Fibroblast of villous mesenchyme (primary cell): ENCODE measurements around the gene ROR1. TPM values are rescaled to one million over a fixed set of nuclear protein-coding genes. Genes with fewer than 3 reads are reported as not detected.

Experiments
- DNase-seq: peaks from one replicate; pipeline ENCODE4 v3.0.0-alpha.2; 2010; ENCODE audit warnings: low read depth
- H3K4me3 ChIP-seq: 2 replicates; pipeline ENCODE4 v1.5.1; 2011; ENCODE audit warnings: low read depth, mild to moderate bottlenecking, low read length
- total RNA-seq: library from RNA; depleted of rRNA; stranded (reverse); fragments of >200 nt; gene quantifications from 2 replicates; pipeline ENCODE4 v1.2.3, GENCODE V29; 2012
- TF ChIP-seq, protein P1 (sequence below): IDR thresholded peaks from 2 replicates; pipeline ENCODE4 v1.5.1; 2012; ENCODE audit warnings: low read depth, mild to moderate bottlenecking, low read length; ENCODE audit not compliant: insufficient read depth

ROR1 gene
- total RNA-seq, result 8.6 and 10.3 TPM in 2 replicates

DNA sequence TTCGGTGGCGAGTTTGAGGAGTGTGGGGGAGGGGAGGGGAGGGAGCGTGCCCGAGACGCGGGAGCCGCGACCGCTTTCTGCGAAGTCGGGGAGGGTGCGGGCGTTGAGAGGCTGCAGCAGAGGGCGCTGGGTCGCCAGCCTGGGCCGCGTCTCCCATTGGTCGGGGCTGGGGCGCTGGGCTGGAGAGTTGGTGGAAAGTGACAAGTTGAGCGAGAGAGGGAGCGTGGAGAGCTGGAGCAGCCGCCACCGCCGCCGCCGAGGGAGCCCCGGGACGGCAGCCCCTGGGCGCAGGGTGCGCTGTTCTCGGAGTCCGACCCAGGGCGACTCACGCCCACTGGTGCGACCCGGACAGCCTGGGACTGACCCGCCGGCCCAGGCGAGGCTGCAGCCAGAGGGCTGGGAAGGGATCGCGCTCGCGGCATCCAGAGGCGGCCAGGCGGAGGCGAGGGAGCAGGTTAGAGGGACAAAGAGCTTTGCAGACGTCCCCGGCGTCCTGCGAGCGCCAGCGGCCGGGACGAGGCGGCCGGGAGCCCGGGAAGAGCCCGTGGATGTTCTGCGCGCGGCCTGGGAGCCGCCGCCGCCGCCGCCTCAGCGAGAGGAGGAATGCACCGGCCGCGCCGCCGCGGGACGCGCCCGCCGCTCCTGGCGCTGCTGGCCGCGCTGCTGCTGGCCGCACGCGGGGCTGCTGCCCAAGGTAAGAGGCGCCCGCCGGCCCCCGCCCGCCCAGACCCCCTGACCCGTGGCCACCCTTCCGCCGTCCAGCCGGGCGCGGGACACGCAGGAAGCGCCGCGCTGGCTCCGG is at the start of gene ROR1:
Gene ROR1, plus strand, starts transcription at position 203 of the 802 bp plus-strand sequence.
- peak; percentile 85 for DNase-seq
- TF ChIP-seq, protein P1, sequence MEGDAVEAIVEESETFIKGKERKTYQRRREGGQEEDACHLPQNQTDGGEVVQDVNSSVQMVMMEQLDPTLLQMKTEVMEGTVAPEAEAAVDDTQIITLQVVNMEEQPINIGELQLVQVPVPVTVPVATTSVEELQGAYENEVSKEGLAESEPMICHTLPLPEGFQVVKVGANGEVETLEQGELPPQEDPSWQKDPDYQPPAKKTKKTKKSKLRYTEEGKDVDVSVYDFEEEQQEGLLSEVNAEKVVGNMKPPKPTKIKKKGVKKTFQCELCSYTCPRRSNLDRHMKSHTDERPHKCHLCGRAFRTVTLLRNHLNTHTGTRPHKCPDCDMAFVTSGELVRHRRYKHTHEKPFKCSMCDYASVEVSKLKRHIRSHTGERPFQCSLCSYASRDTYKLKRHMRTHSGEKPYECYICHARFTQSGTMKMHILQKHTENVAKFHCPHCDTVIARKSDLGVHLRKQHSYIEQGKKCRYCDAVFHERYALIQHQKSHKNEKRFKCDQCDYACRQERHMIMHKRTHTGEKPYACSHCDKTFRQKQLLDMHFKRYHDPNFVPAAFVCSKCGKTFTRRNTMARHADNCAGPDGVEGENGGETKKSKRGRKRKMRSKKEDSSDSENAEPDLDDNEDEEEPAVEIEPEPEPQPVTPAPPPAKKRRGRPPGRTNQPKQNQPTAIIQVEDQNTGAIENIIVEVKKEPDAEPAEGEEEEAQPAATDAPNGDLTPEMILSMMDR, result peak; percentile 59

DNA sequence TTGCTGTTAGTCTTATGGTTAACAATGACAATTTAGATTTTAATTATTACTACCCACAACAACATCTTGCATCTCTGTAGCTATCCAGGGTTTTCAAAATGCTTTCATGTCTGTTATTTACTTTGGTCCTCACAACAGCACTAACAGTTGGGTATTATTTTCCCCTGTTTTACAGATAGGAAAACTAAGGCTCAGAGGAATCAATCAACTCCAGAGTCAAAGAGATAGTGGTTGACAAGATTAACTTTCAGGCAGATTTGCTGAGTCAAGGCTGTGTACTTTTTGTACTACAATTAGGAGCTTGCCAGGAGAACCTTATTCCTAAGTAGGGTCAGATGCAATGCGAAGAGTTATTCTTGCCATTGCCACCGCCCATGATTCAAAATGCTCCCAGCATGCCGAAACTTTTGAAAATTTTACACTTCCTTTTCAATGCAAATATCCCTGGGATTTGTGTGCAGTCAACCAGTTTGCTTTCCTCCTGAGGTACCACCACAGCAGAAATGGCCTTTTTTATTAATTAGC is 49.4 kb upstream of the ROR1 start:
- TF ChIP-seq, protein P1, result no peak
- H3K4me3 ChIP-seq, result no peak overlapping the region
- no peak for DNase-seq

More for the DNA sequence above, at the start of gene ROR1:
- peak within 1 kb of the TSS; percentile 82 for H3K4me3 ChIP-seq

DNA sequence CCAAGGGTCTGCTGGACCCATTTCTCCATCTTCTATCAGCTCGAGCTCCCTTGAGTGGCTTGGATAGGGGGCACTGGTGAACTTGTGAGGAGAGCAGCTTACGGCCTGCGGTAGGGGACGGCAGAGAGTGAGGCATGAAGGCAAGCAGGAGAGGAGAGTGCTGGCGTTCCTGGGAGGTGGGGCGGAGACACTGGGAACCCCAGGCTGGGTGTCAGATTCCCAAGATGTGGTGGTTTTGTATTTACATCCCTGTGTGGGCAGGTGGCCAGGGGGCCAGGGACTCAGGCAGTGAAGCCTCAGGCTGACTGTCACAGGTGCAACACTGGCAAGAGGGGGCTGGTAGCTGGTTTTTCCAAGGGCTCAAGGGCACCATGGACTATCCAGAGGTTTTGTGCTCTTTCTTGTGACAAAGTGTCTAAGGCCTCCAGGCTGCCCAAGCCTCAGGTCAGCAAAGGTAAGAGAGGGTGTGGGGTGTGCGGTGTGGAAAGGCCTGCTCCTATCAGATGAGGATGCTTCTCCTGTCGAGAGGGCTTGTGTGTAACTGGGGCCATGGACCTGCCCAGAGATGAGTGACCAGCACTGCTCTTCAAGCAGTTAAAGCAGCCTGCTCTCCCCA is 45.1 kb upstream of the ROR1 start:
- H3K4me3 ChIP-seq, result no peak overlapping the region

DNA sequence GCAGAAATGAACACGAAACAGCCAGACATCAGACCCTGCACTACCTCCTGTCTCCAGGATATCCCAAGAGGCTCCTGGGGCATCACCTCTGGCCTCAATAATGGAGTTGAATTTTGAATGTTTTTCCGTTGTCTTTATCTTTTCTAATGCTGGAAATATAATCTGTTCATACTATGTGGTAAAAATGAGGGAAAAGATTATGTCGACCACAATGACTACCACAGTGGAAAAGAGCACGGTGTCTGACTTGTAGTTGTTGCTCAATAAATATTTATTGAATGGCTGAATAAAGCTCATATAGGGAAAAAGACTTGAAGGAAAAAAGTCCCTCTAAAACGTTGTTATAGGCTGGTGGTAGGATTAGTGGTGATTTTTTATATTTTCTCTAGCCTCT is 44.6 kb upstream of the ROR1 start:
- TF ChIP-seq, protein P1, result no peak
- H3K4me3 ChIP-seq, result no peak overlapping the region
- DNase-seq, result peak; percentile 46

More for the DNA sequence above, 45.1 kb upstream of the ROR1 start:
- TF ChIP-seq, protein P1, result no peak
- no peak for DNase-seq

DNA sequence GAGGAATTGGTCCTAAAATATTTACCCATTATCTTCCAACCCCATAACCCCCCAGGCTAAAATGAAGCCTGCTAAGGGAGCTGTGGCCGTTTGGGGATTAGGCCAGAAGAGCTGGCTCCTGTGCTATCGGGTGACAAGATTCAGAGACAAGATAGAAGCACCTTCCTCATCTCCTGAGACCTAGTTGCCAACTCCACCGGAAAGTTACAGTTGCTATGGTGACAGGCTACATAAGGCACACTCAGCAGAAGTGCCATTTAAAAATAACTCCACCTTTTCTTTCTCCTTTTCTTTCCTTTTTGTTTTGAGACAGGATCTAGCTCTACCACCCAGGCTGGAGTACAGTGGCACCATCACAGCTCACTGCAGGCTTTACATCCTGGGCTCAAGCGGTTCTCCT is 43.6 kb upstream of the ROR1 start:
- H3K4me3 ChIP-seq, result no peak overlapping the region
- DNase-seq, result peak; percentile 59
- TF ChIP-seq, protein P1, result no peak

DNA sequence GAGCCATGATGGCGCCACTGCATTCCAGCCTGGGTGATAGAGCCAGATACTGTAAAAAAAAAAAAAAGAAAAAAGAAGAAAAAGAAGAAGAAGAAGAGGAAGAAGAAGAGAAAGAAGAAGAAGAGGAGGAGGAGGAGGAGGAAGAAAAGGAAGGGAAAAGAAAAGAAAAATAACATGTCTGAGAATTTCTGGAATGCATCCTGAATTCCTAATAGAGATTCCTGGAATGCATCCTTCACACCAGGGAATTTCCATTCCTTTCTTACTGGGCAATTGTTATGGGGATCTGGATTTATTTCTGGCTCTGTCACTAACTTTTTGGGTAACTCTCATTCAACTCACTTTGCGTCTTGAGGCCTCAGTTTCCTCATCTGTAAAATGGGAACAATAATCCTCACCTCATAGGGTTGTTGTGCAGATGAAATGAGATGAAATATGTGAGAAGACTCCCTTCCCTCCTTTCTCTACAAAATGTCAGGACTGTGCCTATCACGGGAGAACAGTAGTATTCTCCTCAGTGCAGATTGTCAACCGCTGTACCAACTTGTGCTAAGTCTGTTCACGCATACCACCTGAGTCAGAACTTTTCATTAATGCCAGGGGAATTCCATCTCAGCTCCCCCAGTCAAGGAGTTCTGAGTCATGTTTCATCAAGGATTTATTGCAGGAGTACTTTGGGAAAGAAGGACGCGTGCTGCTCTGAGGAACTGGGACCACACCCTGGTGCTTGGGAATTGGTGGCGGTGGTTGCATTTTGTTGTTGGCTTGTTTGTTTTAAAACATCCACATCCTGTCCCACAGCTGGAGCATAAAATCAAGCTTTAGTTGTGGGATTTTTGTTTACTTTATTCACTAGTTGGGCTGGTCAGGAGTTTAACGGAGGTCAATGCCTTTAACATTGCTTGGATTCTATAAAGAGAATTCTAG is 42.4 kb upstream of the ROR1 start:
- TF ChIP-seq, protein P1, result no peak
- H3K4me3 ChIP-seq, result no peak overlapping the region
- peak; percentile 98 for DNase-seq
